Tibial nerve (tissue), 3 donors: Measurements from ENCODE around the gene PSMC1.

Experiments used
- POLR2A ChIP-seq, 2 donors: fragments of 450-650 bp; IDR thresholded peaks; one replicate each; pipeline ENCODE4 v1.6.1; 2017; ENCODE audit warnings: antibody characterized with exemption in 2 of 2, mild to moderate bottlenecking in 2 of 2, moderate library complexity in 2 of 2
- TF ChIP-seq, protein P1 (sequence below), 5 experiments: fragments of 200-600 bp in 3 of 5; fragments of 450-650 bp in 2 of 5; sonication (generic) in 3 of 5; IDR thresholded peaks; one replicate each; pipeline ENCODE4 v1.5.1; 2016 to 2019; ENCODE audit warnings: antibody characterized with exemption in 5 of 5, mild to moderate bottlenecking in 3 of 5, moderate library complexity in 2 of 5

DNA sequence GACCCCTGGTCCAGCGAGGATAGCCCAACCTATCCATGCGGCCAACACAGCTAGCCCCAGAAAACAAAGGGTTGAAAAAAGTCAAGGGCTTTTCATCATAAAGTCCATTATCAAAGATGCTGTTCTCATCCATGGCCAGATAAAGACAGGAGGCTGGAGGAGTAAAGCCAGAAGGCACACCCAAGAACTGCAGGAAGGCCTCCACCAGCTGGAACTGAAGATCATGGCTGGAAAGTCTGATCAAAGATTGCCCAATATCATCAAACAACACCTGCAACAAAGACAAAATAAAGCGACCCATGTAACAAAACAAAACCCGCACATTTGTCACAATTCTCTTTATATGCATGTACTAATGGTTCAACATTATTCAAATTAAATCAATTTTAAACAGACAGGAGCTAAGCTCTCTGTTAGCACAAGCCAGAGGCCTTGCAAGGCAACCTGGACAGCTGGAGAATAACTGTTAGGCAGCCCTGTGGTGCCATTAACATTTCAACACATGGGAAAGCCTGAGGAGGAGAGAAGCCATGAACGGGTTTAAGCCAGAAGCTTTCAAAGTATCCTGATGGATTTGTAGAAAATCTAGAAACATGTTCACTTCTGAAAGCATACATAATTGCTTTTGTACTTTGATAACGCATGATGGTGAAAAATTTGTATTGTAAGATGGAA, 34.1 kb downstream of the PSMC1 start:
- TF ChIP-seq, protein P1, sequence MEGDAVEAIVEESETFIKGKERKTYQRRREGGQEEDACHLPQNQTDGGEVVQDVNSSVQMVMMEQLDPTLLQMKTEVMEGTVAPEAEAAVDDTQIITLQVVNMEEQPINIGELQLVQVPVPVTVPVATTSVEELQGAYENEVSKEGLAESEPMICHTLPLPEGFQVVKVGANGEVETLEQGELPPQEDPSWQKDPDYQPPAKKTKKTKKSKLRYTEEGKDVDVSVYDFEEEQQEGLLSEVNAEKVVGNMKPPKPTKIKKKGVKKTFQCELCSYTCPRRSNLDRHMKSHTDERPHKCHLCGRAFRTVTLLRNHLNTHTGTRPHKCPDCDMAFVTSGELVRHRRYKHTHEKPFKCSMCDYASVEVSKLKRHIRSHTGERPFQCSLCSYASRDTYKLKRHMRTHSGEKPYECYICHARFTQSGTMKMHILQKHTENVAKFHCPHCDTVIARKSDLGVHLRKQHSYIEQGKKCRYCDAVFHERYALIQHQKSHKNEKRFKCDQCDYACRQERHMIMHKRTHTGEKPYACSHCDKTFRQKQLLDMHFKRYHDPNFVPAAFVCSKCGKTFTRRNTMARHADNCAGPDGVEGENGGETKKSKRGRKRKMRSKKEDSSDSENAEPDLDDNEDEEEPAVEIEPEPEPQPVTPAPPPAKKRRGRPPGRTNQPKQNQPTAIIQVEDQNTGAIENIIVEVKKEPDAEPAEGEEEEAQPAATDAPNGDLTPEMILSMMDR (IDR thresholded peaks at IDR 0.05), result no peak
- TF ChIP-seq POLR2A (IDR thresholded peaks at IDR 0.05), result no peak
